HG03196 (cell line): Measurements from ENCODE around the gene PAH.

Experiments
- ATAC-seq: cut with Tn5 transposase; IDR thresholded peaks from one replicate; pipeline ENCODE4 v1.9.1; 2021; ENCODE audit not compliant: unreplicated experiment

Gene PAH

GRCh38 chr12:102917026-102917787 is at the start of gene PAH:
PAH (minus strand) TSS chr12:102917244; CDS start chr12:102917130, 114 bp downstream.
- ATAC-seq, result peak; percentile 50

GRCh38 chr12:102966200-102966863 is 49.3 kb upstream of the PAH start:
- no peak for ATAC-seq

- ATAC-seq, result no peak
These were observed 48.5 kb upstream of the PAH start for GRCh38 chr12:102965281-102966155.

DNA sequence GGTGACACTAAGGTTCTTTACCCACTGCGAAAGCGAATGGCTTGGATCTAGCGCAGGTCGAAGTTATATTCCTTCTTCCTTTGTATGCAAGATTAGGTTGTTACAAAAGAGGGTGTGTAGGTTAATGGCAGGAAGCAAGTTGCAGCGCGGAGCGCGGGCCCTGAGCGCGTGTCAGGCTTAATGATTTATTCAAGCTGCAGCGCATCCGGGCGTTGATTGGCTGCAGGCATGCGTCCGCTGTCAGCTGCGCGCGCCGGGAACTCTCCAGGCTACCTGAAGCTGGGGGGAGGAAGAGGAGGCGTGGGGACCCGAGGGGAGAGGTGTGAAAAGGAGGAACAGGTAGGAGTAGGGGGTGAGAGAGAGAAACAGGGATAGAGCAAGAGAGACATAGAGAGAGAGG is 47.8 kb upstream of the PAH start:
- ATAC-seq, result peak; percentile 53

- no peak for ATAC-seq
These were observed 46.8 kb upstream of the PAH start for GRCh38 chr12:102963796-102964195.

- no peak for ATAC-seq
These were observed 45.9 kb upstream of the PAH start for GRCh38 chr12:102962986-102963385.

- ATAC-seq, result no peak
These were observed 45.5 kb upstream of the PAH start for GRCh38 chr12:102962532-102962931.

GRCh38 chr12:102961466-102961855 is 44.4 kb upstream of the PAH start:
- ATAC-seq, result no peak

GRCh38 chr12:102960766-102961465 is 43.9 kb upstream of the PAH start:
- ATAC-seq, result no peak

DNA sequence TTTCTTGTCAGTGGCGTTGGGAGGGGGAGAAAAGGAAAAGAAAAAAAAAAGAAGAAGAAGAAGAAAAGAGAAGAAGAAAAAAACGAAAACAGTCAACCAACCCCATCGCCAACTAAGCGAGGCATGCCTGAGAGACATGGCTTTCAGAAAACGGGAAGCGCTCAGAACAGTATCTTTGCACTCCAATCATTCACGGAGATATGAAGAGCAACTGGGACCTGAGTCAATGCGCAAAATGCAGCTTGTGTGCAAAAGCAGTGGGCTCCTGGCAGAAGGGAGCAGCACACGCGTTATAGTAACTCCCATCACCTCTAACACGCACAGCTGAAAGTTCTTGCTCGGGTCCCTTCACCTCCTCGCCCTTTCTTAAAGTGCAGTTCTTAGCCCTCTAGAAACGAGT is 42.3 kb upstream of the PAH start:
- no peak for ATAC-seq

DNA sequence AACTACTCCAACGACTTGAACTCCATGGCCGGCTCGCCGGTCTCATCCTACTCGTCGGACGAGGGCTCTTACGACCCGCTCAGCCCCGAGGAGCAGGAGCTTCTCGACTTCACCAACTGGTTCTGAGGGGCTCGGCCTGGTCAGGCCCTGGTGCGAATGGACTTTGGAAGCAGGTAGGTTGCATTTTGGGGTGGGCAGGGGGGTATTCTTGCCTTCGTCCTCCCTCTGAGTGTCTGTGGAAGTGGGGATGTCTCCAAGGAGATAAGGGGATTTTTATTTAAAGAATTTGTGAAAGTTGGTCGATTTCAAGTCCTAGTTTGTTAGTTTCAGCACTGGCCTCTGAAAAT is 41.8 kb upstream of the PAH start:
- ATAC-seq, result peak; percentile 5

- peak; percentile 54 for ATAC-seq
These were observed 41.2 kb upstream of the PAH start for GRCh38 chr12:102958073-102958829.

DNA sequence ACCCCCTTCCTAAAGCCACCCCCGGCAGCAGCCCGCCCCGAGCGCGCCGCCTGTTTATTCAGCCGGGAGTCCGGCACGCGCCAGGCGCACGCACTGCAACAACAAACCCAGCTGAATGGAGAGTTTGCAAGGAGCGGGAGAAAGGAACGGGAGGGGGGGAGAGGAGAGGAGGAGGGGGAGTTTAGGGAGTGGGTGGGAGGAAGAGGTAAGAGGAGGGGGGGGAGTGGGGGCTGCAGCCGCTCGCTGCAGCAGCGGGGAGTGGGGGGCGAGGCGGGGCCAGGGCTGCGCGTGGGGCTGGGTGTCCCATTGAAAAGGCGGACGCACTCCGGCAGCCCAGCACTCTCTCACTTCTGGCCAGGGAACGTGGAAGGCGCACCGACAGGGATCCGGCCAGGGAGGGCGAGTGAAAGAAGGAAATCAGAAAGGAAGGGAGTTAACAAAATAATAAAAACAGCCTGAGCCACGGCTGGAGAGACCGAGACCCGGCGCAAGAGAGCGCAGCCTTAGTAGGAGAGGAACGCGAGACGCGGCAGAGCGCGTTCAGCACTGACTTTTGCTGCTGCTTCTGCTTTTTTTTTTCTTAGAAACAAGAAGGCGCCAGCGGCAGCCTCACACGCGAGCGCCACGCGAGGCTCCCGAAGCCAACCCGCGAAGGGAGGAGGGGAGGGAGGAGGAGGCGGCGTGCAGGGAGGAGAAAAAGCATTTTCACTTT is 40.5 kb upstream of the PAH start, which contains the start of gene ASCL1:
ASCL1 (plus strand) TSS at position 336 of the 712 bp plus-strand sequence. CDS start 571 bp downstream, outside the sequence.
- ATAC-seq, result no peak

GRCh38 chr12:102956738-102957327 is 39.8 kb upstream of the PAH start:
- no peak for ATAC-seq

GRCh38 chr12:102955926-102956737 is 39.1 kb upstream of the PAH start:
- ATAC-seq, result no peak

DNA sequence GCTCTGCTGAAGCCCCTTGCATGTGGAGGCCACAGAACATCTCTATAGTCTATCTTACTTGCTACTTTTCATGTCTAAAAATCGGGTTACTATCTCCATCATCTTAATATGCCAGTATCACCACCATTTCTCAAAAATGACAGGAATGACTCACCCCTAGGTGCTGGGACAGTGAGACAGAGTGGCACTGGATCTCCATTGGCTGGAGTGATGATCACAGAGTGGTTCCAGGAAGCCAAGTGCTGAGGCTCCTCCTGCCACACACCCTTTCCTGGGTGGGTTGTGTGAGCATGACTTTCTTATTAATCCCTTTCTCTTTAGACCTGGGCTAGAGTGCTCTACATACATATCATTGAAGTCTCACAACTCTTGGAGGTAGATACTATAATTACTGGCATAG is 37.1 kb upstream of the PAH start:
- no peak for ATAC-seq

DNA sequence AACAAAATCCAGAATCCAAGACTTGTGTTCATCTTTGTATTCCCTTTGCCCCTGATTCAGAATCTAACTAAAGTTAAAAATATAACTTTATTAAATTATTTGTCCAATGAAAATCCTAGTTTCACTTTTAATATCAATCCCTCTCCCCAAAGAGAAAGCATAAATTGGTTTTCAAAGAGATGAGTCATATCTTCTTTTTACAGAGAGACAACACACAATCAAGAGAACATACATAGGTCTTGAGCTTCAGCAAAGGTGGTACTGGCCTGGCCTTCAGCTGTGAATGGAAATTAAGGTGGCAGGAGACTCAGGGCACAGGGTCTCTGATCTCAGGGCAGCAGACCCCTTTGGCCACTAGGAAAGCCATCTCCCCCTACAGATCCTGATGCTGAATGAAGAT is 36.2 kb upstream of the PAH start:
- no peak for ATAC-seq

GRCh38 chr12:102951841-102952240 is 34.8 kb upstream of the PAH start:
- no peak for ATAC-seq
